Mucosa of gallbladder (tissue), 1 donor: ENCODE measurements around the gene KRTAP10-9. TPM values are rescaled to one million over a fixed set of nuclear protein-coding genes. Genes with fewer than 3 reads are reported as not detected.
"Not testable (repeated sequence)": the region's sequence is repeated elsewhere in the genome, so short reads cannot be mapped to it uniquely, and the experiment has no call there.

ENCODE experiments used
- DNase-seq: peaks from one replicate; pipeline ENCODE4 v3.0.0-alpha.2; 2020; ENCODE audit warnings: low spot score
- total RNA-seq: library from RNA; stranded (reverse); gene quantifications from one replicate; pipeline ENCODE4 v1.2.1, GENCODE V29; 2021
- donor health status: DM: no; HTN: no; CAD: no.

The KRTAP10-9 gene
- total RNA-seq, 1 donor from 2014 or later, result not detected

DNA sequence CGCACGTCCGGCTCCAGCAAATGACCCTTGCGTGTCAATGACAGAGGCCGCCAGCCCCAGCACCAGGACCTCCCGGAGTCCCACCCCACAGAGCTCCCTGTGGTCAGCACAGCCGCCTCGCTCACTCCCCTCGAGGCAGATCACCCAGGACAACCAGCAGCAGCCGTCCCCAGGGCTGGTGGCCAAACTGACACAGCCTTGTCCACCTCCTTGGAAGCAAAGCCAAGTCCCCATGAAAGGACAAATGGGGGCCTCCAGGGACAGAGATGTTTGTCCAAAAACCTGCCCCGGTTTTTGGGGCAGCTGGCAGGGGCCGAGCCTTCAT is 12.4 kb downstream of the KRTAP10-9 start:
- no peak for DNase-seq

DNA sequence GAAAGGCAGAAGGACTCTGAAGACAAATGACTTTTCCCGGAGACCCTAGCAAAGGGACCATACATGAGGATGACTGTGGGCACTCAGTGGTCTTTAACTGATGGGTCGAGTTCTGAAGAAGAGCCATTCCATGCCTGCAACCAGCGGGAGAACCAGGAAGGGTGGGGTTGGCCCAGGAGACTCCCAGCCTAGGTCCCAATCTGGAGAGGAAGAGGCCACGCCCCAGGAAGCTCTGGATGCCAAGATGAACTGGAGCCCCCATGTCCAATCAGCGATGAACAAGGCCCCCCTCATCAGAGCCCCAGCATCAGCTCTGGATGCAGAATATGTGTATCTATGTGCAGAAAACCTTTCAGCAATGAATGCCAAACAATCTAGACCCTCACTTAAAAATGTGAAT is 13.9 kb downstream of the KRTAP10-9 start:
- DNase-seq, result no peak

DNA sequence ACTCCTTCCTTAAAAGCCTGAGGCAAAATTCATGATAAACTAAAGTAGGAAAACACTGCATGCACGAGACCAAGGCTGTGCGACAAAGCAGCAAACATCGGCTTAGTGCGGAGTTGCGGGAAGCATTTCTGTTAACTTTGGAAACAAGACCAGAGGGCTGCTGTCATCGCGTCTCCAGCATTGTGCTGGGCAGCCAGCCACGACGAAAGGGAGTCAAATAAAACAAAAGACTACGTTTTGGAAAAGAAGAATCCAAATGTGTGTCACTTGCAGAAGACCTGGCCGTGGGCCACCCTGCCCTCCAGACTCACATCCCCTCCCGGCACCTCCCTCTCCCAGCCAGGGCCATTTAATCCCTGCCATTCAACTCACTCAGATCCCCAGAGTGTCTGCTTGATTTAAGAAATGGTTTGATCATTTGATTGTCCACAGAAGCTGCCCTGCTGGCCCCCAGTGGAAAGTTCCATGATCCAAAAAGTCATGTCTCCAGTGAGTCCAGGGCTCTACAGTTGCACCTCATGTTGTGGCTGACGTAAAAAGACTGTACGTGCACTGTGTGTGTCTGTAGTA is 16.9 kb downstream of the KRTAP10-9 start:
- no peak for DNase-seq

DNA sequence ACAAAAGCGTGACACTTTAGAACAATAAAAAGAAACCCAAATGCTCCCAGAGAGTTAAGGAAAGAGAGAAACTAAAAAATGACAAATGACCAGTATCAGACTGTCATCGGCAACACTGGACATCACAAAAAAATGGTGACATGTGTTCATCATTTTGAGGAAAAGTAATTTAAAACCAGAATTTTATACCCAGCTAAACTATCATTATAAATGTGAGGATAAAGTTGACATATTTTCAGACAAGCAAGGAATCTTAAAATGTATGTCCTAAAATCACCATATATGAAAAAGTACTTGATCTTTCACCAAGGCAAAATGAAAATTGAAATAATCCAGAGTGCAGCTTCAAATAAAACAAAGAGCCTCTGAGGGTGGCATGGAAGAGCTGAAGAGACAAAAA is 18.0 kb downstream of the KRTAP10-9 start:
- DNase-seq, result no peak

DNA sequence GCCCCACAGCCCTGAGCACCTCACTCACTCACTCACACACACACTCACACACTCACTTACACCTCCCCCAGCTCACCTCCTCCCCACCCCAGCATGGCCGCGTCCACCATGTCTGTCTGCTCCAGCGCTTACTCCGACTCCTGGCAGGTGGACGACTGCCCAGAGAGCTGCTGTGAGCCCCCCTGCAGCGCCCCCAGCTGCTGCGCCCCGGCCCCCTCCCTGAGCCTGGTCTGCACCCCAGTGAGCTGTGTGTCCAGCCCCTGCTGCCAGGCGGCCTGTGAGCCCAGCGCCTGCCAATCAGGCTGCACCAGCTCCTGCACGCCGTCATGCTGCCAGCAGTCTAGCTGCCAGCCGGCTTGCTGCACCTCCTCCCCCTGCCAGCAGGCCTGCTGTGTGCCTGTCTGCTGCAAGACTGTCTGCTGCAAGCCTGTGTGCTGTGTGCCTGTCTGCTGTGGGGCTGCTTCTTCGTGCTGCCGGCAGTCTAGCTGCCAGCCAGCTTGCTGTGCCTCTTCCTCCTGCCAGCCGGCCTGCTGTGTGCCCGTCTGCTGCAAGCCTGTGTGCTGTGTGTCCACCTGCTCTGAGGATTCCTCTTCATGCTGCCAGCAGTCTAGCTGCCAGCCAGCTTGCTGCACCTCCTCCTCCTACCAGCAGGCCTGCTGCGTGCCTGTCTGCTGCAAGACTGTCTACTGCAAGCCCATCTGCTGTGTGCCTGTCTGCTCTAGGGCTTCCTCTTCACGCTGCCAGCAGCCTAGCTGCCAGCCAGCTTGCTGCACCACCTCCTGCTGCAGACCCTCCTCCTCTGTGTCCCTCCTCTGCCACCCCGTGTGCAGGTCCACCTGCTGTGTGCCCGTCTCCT is 19.7 kb downstream of the KRTAP10-9 start, which contains the start of gene KRTAP10-11:
TSS of gene KRTAP10-11 (plus strand) at position 49 of the 856 bp plus-strand sequence. CDS start at position 94, 45 bp downstream.
- not testable (repeated sequence) for DNase-seq

DNA sequence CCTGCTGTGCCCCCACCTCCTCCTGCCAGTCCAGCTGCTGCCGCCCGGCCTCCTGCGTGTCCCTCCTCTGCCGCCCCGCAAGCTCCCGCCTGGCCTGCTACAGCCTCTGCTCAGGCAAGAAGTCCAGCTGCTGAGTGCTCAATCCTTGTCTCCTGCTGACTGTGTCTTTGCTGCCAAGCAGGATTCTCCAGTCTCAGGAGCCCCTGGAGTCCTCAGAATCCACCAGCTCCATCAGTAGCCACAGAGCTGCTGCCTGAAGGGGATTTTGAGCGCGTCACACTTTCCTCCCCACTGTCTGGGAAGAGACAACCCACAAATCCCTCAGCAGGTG is 20.3 kb downstream of the KRTAP10-9 start:
- no peak for DNase-seq

DNA sequence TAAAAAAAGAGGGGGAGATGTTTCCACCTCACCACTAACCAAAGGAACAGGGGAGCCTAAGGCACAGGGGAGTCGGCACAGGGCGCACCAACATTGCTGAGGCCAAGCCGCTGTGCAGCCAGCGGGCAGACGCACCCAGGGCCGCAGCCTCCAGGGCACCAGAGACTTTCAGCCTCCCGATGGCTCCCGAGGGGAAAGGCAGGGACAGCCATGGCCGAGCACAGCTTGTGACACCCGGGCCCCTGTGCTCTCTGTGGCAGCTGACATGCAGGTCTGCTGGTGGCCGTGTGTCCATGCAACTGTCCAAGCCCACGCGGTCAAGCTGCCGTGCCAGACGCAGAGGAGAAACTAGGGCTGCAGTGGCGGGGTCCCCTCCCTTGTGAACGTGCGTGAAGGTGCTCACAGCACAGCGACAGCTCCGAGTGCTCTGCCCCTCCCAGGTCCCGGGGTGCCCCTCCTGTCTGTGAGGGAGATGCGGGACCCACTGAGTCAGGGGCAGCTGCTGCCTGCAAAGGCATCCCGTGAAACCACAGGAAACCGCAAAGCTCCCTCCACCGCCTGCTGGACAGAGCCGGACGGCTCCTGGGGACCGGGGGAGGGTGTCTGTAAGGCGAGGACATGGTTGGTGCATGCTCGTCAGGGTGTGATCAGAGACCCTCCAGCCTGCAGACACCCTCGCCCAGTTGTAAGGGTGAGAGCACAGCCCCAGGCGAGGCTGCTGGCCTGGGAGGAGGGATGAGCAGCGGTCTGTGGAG is 21.8 kb downstream of the KRTAP10-9 start:
- DNase-seq, result no peak

DNA sequence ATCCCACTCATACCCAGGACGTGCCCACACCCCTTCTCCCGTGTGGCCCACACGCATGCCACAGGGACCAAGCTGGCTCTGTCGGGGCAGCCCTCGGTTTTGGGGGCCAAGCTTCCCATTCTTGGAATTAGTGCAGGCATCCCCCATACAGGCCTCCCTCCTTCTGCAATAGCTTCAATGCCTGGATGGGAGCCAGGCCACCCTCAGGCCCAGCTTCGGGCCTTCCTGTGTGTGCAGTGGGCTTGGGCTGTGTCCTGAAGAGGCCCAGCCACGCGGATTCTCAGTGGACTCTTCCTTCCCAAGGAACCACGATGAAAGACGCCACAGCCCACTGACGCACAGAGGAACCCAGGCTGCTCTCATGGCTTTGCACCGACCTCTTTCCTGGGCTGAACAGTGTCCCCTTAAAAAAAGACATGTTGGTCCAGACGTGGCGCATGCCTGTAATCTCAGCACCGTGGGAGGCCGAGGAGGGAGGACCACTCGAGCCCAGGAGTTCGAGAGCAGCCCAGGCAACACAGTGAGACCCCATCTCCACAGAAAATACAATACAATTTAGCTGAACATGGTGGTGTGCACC is 22.7 kb downstream of the KRTAP10-9 start:
- no peak for DNase-seq

DNA sequence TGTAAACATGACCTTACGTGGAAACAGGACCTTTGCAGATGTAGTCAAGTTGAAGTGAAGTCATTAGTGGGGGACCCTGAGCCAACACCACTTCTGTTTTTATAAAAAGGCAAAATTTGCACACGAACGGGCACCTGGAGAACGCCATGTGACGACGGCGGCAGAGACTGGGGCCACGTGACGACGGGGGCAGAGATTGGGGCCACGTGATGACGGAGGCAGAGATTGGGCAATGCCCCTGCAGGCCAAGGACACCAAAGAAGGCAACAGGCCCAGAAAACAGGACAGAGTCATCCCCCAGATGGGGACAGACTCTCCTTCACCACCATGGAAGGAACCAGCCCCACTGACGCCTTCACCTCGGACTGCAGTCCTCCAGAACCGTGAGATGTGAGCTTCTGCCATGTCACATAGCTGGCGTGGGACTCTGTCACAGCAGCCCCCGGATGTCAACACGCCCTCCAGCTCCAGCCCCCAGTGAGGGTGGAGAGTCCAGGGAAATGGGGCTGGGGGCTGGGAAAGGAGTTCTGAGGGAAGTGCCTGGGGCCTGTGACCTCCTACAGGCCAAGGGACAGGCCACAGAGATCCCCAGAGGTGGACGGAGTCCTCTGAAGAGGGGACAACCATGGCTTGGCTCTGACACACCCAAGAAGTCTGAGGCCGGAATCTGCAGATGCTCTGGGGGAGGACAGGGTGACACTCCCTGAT is 23.5 kb downstream of the KRTAP10-9 start:
- no peak for DNase-seq

GRCh38 chr21:44650973-44651675 is 24.2 kb downstream of the KRTAP10-9 start:
- DNase-seq, result no peak

DNA sequence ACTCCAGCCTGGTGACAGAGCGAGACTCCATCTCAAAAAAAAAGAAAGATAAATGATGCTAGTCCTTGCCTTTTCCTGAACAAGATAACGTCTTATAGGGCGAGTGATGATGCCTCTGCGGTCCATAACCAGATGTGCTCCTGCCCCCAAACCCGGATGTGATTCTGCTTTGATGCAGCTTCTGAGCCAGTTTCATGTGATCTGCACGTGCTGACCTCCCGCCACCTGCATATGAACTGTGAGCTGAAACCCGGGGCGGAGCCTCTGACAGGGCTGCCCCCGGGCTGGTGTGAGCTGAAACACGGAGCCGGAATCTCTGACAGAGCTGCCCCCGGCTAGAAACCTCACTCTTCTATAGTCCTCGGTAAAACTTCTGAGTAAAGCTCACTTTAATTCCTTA is 26.2 kb downstream of the KRTAP10-9 start:
- no peak for DNase-seq

- no peak for DNase-seq
Measured at GRCh38 chr21:44653656-44654575, 27.0 kb downstream of the KRTAP10-9 start.

DNA sequence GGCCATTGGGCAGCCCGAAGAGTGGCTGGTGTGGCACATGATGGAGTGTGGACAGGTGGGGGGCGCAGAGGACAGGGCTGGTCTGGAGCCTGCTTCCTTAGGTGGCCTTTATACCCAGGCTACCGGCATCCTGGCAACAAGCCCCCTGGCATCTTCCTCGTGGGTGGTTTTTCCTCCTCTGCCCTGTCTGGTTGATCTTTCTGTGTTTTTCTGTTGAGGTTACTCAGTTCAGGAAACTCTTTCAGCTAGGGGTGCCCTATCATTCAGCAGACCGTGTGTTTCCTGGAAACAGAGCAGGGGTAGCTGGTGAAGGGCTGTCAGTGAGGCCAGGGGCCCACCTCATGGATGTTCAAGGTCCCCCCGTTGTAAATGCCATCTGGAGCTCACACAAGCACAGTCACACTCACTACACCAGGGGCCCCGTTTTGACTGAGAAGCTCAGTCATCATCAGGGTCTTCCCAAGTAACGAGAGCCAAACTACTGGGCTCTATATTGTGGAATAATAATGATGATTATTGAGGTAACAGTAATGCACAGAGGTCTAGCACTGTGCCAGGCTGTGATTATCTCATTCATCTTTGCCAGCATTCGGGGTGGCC is 27.8 kb downstream of the KRTAP10-9 start, which contains the start of gene KRTAP12-4:
TSS of gene KRTAP12-4 (minus strand) at position 84 of the 600 bp plus-strand sequence. CDS start at position 39, 45 bp downstream.
- DNase-seq, result no peak

GRCh38 chr21:44656868-44657267 is 30.0 kb downstream of the KRTAP10-9 start:
- no peak for DNase-seq

DNA sequence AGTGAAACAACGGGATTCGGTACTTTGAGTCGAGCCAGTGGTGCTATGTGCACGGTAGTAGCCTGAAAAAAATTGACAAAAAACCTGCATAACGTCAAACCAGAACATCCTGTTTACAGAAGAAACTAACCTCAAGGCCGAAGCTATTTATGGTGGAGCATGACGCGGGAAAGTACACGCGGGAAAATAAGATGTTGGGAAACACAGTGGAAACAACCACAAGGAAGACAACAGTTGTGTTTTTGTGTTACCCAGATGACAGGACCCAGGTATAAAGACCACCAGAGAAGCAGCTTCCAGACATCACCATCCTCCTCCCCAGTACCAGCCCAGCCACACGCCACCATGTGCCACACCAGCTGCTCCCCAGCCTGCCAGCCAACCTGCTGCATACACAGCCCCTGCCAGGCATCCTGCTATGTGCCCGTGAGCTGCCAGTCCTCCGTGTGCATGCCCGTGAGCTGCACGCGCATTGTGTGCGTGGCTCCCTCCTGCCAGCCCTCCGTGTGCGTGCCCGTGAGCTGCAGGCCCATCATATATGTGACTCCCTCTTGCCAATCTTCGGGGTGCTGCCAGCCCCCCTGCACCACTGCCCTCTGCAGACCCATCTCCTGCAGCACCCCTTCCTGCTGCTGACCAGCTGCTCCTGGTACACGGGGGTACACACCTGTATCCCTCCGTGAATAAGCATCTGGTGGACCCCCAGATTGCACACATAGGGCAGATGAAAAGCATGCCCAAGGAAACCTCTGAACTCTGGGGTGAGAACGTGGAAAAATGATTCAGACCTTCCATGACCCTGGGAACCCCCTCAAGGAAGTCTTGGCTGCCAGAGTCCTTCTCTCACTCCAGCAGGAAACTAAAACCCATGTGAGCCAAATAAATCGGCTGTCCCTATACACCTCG is 31.0 kb downstream of the KRTAP10-9 start, which contains the start of gene KRTAP12-3:
TSS of gene KRTAP12-3 (plus strand) at position 298 of the 906 bp plus-strand sequence. CDS start at position 346, 48 bp downstream.
- no peak for DNase-seq

DNA sequence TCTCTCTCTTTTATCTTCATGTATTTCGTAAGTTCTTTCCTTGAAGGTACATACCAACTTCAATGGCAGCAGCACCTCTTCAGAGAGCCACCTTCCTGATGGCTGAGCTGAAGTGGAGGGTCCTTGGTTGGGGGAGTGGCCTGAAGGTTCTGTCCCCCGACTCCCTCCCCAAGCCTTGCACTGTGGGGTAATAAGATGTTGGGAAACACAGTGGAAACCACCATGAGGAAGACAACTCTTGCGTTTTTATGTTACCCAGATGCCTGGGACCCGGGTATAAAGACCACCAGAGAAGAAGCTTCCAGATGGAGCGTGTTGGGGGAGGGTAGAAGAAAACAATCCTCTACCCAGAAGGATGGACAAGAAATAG is 31.6 kb downstream of the KRTAP10-9 start:
- no peak for DNase-seq

GRCh38 chr21:44658913-44659595 is 32.2 kb downstream of the KRTAP10-9 start:
- DNase-seq, result no peak

- DNase-seq, result not testable (repeated sequence)
Measured at GRCh38 chr21:44661567-44661966, 34.7 kb downstream of the KRTAP10-9 start.
